MM.1S (cell line): ENCODE measurements around the gene CEP164.

ENCODE experiments used
- DNase-seq: peaks from one replicate; pipeline ENCODE4 v3.0.0-alpha.2; 2015
- H2AFZ ChIP-seq: fragments of 300-600 bp; sonication (generic); 2 replicates; pipeline ENCODE4 v1.6.0; 2016; ENCODE audit warnings: antibody characterized with exemption, low read length
- H3F3A ChIP-seq: fragments of 300-600 bp; sonication (generic); 2 replicates; pipeline ENCODE4 v1.6.1; 2016; ENCODE audit warnings: mild to moderate bottlenecking, antibody characterized with exemption, low read length, moderate library complexity, mixed read lengths; ENCODE audit not compliant: insufficient read depth
- H3K27ac ChIP-seq: fragments of 300-600 bp; sonication (generic); 2 replicates; pipeline ENCODE4 v1.5.1; 2016; ENCODE audit warnings: mild to moderate bottlenecking, low read length
- H3K27me3 ChIP-seq: fragments of 300-600 bp; sonication (generic); replicated peaks from 2 replicates; pipeline ENCODE4 v1.6.0; 2016; ENCODE audit warnings: low read length; ENCODE audit not compliant: insufficient read depth
- H3K36me3 ChIP-seq: fragments of 300-600 bp; sonication (generic); replicated peaks from 2 replicates; pipeline ENCODE4 v1.6.1; 2016; ENCODE audit warnings: mild to moderate bottlenecking, low read length, mixed read lengths; ENCODE audit not compliant: insufficient read depth
- H3K4me1 ChIP-seq: fragments of 300-600 bp; sonication (generic); 2 replicates; pipeline ENCODE4 v1.6.1; 2016; ENCODE audit warnings: low read length, mixed read lengths
- H3K4me2 ChIP-seq: fragments of 300-600 bp; sonication (generic); 2 replicates; pipeline ENCODE4 v1.6.0; 2016; ENCODE audit warnings: low read depth, low read length
- H3K4me3 ChIP-seq: fragments of 300-600 bp; sonication (generic); 2 replicates; pipeline ENCODE4 v1.5.1; 2016; ENCODE audit warnings: low read length, mixed read lengths
- H3K79me2 ChIP-seq: fragments of 300-600 bp; sonication (generic); 2 replicates; pipeline ENCODE4 v1.6.1; 2016; ENCODE audit warnings: mixed run types, low read length, mixed read lengths
- H3K9ac ChIP-seq: fragments of 300-600 bp; sonication (generic); 2 replicates; pipeline ENCODE4 v1.6.1; 2016; ENCODE audit warnings: low read length, mixed read lengths
- H3K9me2 ChIP-seq: fragments of 300-600 bp; sonication (generic); replicated peaks from 2 replicates; pipeline ENCODE4 v1.6.1; 2016; ENCODE audit warnings: mild to moderate bottlenecking, low read length, mixed read lengths; ENCODE audit not compliant: insufficient read depth
- H3K9me3 ChIP-seq: fragments of 300-600 bp; sonication (generic); replicated peaks from 2 replicates; pipeline ENCODE4 v1.6.1; 2016; ENCODE audit warnings: mild to moderate bottlenecking, low read length, mixed read lengths; ENCODE audit not compliant: insufficient read depth
- H4K20me1 ChIP-seq: fragments of 300-600 bp; sonication (generic); 2 replicates; pipeline ENCODE4 v1.6.1; 2016; ENCODE audit warnings: mild to moderate bottlenecking, low read length, moderate library complexity, mixed read lengths; ENCODE audit not compliant: insufficient read depth
- EZH2 ChIP-seq: fragments of 300-600 bp; sonication (generic); optimal IDR thresholded peaks from 2 replicates; pipeline ENCODE3; 2017; ENCODE audit warnings: low read depth, mild to moderate bottlenecking, antibody characterized with exemption, low read length, mixed read lengths
- EZH2phosphoT487 ChIP-seq: fragments of 300-600 bp; sonication (generic); IDR thresholded peaks from 2 replicates; pipeline ENCODE4 v1.6.1; 2018; ENCODE audit warnings: antibody characterized with exemption, low read length
- TF ChIP-seq, protein P1 (sequence below): fragments of 300-600 bp; sonication (generic); IDR thresholded peaks from 2 replicates; pipeline ENCODE4 v1.5.1; 2016; ENCODE audit warnings: antibody characterized with exemption, low read length, mixed read lengths

Gene CEP164

DNA sequence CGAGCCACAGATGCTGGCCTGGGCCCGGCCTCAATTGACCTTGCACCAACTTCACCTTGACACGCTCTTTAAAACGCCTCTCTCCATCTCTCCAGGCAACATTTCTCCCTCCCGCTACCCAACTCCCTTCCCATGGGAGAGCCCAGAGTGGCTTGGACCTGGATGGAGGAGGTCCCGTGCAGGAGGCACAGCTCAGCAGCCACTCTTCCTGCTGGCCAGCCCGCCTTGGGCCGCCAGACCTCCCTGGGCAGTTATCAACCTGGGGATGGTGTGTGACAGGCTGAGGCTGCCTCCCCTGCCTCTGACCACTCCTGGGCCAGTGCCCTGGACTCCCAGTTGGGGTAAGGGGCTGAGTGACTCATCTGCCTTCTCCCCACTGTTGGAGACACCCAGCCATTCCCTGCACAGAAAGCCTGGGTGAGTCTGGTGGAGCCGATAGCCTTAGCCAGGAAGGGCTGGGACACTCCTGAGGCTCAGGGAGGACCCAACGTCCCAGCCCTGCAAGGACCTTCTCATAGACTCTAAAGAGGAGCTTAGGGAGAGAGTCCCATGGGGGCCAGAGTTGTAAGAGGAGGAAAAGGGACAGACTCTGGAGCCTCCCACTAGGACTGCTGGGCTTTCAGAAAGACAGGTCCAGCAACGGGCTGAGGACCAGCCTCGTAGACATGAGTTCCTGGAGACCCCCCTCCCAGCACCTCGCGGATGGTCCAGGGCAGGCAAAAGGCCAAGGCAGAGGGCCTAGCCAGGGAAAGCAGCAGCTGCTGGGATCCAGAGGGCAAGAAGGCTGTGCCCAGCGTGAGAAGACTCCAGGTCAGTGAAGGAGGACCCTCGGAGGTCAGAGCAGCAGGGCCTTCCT, 131.7 kb downstream of the CEP164 start:
- Histone ChIP-seq H3K27me3 (peaks cover 76% of the 10 kb centered on the region), H3K79me2 (no peaks in the 10 kb centered on the region), H2AFZ (no peak overlapping the region), H3K4me3 (no peak overlapping the region), H3K9me2 (no peaks in the 10 kb centered on the region), H3K4me1 (no peaks in the 10 kb centered on the region), H3F3A (no peaks in the 10 kb centered on the region), H3K27ac (no peak overlapping the region), H3K36me3 (no peaks in the 10 kb centered on the region), H3K9ac (no peak overlapping the region), H4K20me1 (no peaks in the 10 kb centered on the region), H3K9me3 (no peaks in the 10 kb centered on the region), H3K4me2 (no peak overlapping the region)
- no peak for DNase-seq
- TF ChIP-seq EZH2phosphoT487 (no peak), EZH2 (no peak)
- TF ChIP-seq, protein P1, sequence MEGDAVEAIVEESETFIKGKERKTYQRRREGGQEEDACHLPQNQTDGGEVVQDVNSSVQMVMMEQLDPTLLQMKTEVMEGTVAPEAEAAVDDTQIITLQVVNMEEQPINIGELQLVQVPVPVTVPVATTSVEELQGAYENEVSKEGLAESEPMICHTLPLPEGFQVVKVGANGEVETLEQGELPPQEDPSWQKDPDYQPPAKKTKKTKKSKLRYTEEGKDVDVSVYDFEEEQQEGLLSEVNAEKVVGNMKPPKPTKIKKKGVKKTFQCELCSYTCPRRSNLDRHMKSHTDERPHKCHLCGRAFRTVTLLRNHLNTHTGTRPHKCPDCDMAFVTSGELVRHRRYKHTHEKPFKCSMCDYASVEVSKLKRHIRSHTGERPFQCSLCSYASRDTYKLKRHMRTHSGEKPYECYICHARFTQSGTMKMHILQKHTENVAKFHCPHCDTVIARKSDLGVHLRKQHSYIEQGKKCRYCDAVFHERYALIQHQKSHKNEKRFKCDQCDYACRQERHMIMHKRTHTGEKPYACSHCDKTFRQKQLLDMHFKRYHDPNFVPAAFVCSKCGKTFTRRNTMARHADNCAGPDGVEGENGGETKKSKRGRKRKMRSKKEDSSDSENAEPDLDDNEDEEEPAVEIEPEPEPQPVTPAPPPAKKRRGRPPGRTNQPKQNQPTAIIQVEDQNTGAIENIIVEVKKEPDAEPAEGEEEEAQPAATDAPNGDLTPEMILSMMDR, result no peak

DNA sequence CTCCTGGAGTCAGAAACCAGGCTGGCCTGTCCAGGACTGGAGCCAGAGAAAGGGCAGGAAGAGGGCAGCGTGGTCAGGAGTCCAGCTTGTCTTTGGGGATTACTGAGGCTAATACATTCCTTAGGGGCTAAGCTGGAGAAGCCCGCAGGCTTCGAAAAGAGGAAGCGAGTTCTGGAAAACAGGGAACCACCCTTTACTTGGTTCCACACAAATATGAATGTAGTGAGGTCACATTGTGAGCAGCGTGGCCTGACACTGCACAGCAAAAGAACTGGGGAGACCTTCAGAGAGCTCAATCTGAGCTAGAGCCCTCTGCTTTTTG, 132.3 kb downstream of the CEP164 start:
- H3K27ac ChIP-seq, result no peak overlapping the region
- TF ChIP-seq, protein P1, result no peak
- no peak for TF ChIP-seq EZH2phosphoT487
- TF ChIP-seq EZH2, result no peak

DNA sequence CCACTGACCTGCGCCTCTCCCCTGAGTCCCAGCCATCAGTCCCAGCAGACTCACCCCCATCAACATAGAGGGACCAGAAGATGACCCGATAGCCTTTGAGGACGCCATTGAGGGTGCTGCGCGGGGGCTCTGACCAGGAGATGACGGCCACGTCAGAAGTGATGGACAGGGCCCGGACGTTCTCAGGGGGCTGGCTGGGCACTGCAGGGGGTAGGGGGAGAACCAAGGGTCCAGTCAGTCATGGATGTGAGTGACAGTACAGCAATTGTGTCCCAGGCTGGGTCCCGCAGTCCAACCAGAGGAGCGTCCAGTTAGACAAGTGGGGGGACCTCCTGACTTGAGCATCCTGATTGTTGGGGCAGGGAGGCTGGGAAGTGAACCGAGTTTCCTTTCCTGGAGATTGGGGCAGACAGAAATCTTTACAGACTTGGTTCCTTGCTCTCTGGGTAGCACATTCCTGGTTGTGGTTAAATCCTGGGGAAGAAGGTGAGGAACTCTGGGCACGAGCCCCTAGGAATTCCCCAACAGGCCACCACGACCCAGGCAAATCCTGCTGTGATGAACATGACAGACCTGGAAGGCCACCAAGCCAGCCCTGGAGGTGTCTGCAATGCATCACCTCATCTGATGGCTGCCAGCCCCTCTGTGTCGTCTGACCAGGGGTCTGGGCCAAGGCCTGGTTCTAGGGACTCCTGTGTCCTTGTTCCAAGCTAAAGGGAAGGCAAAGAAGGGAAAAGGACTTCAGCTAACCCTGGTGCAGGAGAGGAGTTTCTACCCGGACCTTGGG, 133.9 kb downstream of the CEP164 start:
- no peaks in the 10 kb centered on the region for H4K20me1 ChIP-seq
- DNase-seq, result no peak
- no peak overlapping the region for H2AFZ ChIP-seq
- H3K4me1 ChIP-seq, result no peaks in the 10 kb centered on the region
- no peak overlapping the region for H3K27ac ChIP-seq
- no peaks in the 10 kb centered on the region for H3K9me2 ChIP-seq
- no peak overlapping the region for H3K4me2 ChIP-seq
- no peak overlapping the region for H3K9ac ChIP-seq
- H3K36me3 ChIP-seq, result no peaks in the 10 kb centered on the region
- H3K9me3 ChIP-seq, result no peaks in the 10 kb centered on the region
- H3K79me2 ChIP-seq, result no peaks in the 10 kb centered on the region
- peaks cover 70% of the 10 kb centered on the region for H3K27me3 ChIP-seq
- TF ChIP-seq EZH2 (no peak), EZH2phosphoT487 (no peak)
- TF ChIP-seq, protein P1, result no peak
- H3F3A ChIP-seq, result no peaks in the 10 kb centered on the region
- no peak overlapping the region for H3K4me3 ChIP-seq

More for the DNA sequence above, 132.3 kb downstream of the CEP164 start:
- Histone ChIP-seq H3K4me3 (no peak overlapping the region), H3F3A (no peaks in the 10 kb centered on the region), H3K4me2 (no peak overlapping the region), H2AFZ (no peak overlapping the region), H3K9ac (no peak overlapping the region), H3K4me1 (no peaks in the 10 kb centered on the region), H3K9me2 (no peaks in the 10 kb centered on the region), H3K9me3 (no peaks in the 10 kb centered on the region), H3K36me3 (no peaks in the 10 kb centered on the region), H4K20me1 (no peaks in the 10 kb centered on the region), H3K79me2 (no peaks in the 10 kb centered on the region), H3K27me3 (peaks cover 76% of the 10 kb centered on the region)
- no peak for DNase-seq
